Measurements from ENCODE around the gene GLA. TPM values are rescaled to one million over a fixed set of nuclear protein-coding genes. Genes with fewer than 3 reads are reported as not detected.

GLA gene
- total and polyA plus RNA-seq, 2 donors = 29.5 to 43.4 TPM

DNA sequence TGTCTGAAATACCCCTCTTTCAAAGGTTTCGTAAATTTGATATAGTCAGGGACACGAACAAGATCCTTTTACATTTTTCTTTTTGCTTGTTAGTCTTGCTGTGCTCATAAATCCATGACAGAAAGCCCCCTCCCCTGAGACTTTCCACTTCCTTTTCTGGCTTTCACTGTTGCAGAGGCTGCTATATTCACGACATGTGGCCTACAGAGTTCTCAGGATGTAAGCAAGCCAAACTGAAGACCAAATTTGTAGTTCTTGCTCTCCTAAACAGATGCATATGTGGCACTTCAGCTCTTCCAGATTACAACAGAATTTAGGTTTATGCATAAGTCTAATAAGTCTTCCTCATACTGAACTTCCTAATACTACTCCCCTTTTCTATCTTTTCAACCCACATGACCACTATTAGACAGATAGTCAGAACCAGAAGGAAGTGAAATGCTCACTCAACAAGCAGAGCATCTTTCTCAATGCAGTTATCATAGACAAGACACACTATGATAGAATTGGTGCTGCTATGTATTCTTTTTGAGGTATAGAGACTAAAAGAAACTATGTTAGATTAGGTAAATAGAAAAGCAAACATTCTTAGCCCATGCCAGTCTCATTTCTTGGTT lies 36.7 kb downstream of the GLA start:
- H3K9me3 ChIP-seq (ENCODE audit: control insufficient read depth in 2 of 2, insufficient read depth in 1 of 2, low read length in 1 of 2) = no peaks in the 10 kb centered on the region
- 84% methylated on average over 3 of the region's 3 CpGs for WGBS
- no peak overlapping the region for H3K27ac ChIP-seq (ENCODE audit: low read depth in 1 of 2, low read length in 1 of 2)
- H3K4me1 ChIP-seq (ENCODE audit: control insufficient read depth in 2 of 2, insufficient read depth in 2 of 2, low read length in 2 of 2) = no peaks in the 10 kb centered on the region
- no peaks in the 10 kb centered on the region for H3K27me3 ChIP-seq (ENCODE audit: control insufficient read depth in 2 of 2, insufficient read depth in 1 of 2, low read length in 1 of 2)
- H3K36me3 ChIP-seq (ENCODE audit: control insufficient read depth in 2 of 2, insufficient read depth in 2 of 2, low read length in 1 of 2) = no peaks in the 10 kb centered on the region
- no peak for DNase-seq (ENCODE audit: low read depth in 6 of 9, low spot score in 9 of 9)
- no peak overlapping the region for H3K4me3 ChIP-seq (ENCODE audit: low read length in 2 of 2)

GRCh38 chrX:101369687-101370086 lies 38.0 kb downstream of the GLA start:
- Histone ChIP-seq H3K9me3 (ENCODE audit: control insufficient read depth in 2 of 2, insufficient read depth in 1 of 2, low read length in 1 of 2) (no peaks in the 10 kb centered on the region), H3K27me3 (ENCODE audit: control insufficient read depth in 2 of 2, insufficient read depth in 1 of 2, low read length in 1 of 2) (no peaks in the 10 kb centered on the region), H3K4me3 (ENCODE audit: low read length in 2 of 2) (no peak overlapping the region), H3K27ac (ENCODE audit: low read depth in 1 of 2, low read length in 1 of 2) (no peak overlapping the region), H3K4me1 (ENCODE audit: control insufficient read depth in 2 of 2, insufficient read depth in 2 of 2, low read length in 2 of 2) (no peaks in the 10 kb centered on the region), H3K36me3 (ENCODE audit: control insufficient read depth in 2 of 2, insufficient read depth in 2 of 2, low read length in 1 of 2) (no peaks in the 10 kb centered on the region)
- WGBS = 92% methylated on average over 6 of the region's 6 CpGs
- no peak for DNase-seq (ENCODE audit: low read depth in 6 of 9, low spot score in 9 of 9)

GRCh38 chrX:101368800-101369199 lies 38.9 kb downstream of the GLA start:
- Histone ChIP-seq H3K27me3 (ENCODE audit: control insufficient read depth in 2 of 2, insufficient read depth in 1 of 2, low read length in 1 of 2) (no peaks in the 10 kb centered on the region), H3K4me3 (ENCODE audit: low read length in 2 of 2) (no peak overlapping the region), H3K27ac (ENCODE audit: low read depth in 1 of 2, low read length in 1 of 2) (no peak overlapping the region), H3K4me1 (ENCODE audit: control insufficient read depth in 2 of 2, insufficient read depth in 2 of 2, low read length in 2 of 2) (no peaks in the 10 kb centered on the region), H3K9me3 (ENCODE audit: control insufficient read depth in 2 of 2, insufficient read depth in 1 of 2, low read length in 1 of 2) (no peaks in the 10 kb centered on the region), H3K36me3 (ENCODE audit: control insufficient read depth in 2 of 2, insufficient read depth in 2 of 2, low read length in 1 of 2) (no peaks in the 10 kb centered on the region)
- no peak for DNase-seq (ENCODE audit: low read depth in 6 of 9, low spot score in 9 of 9)

GRCh38 chrX:101365301-101365795 lies 42.4 kb downstream of the GLA start:
- DNase-seq (ENCODE audit: low read depth in 6 of 9, low spot score in 9 of 9) = no peak
- H3K4me1 ChIP-seq (ENCODE audit: control insufficient read depth in 2 of 2, insufficient read depth in 2 of 2, low read length in 2 of 2) = no peaks in the 10 kb centered on the region
- no peak overlapping the region for H3K27ac ChIP-seq (ENCODE audit: low read depth in 1 of 2, low read length in 1 of 2)
- H3K27me3 ChIP-seq (ENCODE audit: control insufficient read depth in 2 of 2, insufficient read depth in 1 of 2, low read length in 1 of 2) = no peaks in the 10 kb centered on the region
- 95% methylated on average over 1 of the region's 1 CpG for WGBS
- H3K4me3 ChIP-seq (ENCODE audit: low read length in 2 of 2) = no peak overlapping the region
- no peaks in the 10 kb centered on the region for H3K9me3 ChIP-seq (ENCODE audit: control insufficient read depth in 2 of 2, insufficient read depth in 1 of 2, low read length in 1 of 2)
- no peaks in the 10 kb centered on the region for H3K36me3 ChIP-seq (ENCODE audit: control insufficient read depth in 2 of 2, insufficient read depth in 2 of 2, low read length in 1 of 2)

DNA sequence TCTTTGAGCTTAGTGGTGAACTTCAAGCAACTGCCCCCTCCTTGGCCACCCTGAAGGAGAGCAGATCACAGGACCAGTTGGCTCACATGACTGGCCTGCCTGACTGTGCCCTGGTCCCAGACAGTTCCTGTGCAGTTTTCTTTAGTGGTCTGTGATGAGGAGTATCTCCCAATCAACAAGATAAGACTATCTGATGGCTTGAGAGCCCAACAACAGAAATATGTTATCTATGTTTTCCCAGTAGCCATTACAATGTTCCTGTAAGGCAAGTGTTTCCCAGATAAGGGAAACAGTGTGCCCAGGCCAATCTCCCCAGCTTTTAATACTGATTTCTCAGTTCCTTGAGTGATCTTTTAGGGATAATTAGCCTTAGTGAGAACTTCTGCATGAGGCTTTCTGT lies 45.0 kb downstream of the GLA start:
- no peaks in the 10 kb centered on the region for H3K27me3 ChIP-seq (ENCODE audit: control insufficient read depth in 2 of 2, insufficient read depth in 1 of 2, low read length in 1 of 2)
- no peaks in the 10 kb centered on the region for H3K4me1 ChIP-seq (ENCODE audit: control insufficient read depth in 2 of 2, insufficient read depth in 2 of 2, low read length in 2 of 2)
- H3K4me3 ChIP-seq (ENCODE audit: low read length in 2 of 2) = no peak overlapping the region
- DNase-seq (ENCODE audit: low read depth in 6 of 9, low spot score in 9 of 9) = no peak
- H3K27ac ChIP-seq (ENCODE audit: low read depth in 1 of 2, low read length in 1 of 2) = no peak overlapping the region
- H3K36me3 ChIP-seq (ENCODE audit: control insufficient read depth in 2 of 2, insufficient read depth in 2 of 2, low read length in 1 of 2) = no peaks in the 10 kb centered on the region
- no peaks in the 10 kb centered on the region for H3K9me3 ChIP-seq (ENCODE audit: control insufficient read depth in 2 of 2, insufficient read depth in 1 of 2, low read length in 1 of 2)

- Histone ChIP-seq H3K4me1 (ENCODE audit: control insufficient read depth in 2 of 2, insufficient read depth in 2 of 2, low read length in 2 of 2) (no peaks in the 10 kb centered on the region), H3K27me3 (ENCODE audit: control insufficient read depth in 2 of 2, insufficient read depth in 1 of 2, low read length in 1 of 2) (no peaks in the 10 kb centered on the region), H3K27ac (ENCODE audit: low read depth in 1 of 2, low read length in 1 of 2) (no peak overlapping the region), H3K4me3 (ENCODE audit: low read length in 2 of 2) (no peak overlapping the region), H3K9me3 (ENCODE audit: control insufficient read depth in 2 of 2, insufficient read depth in 1 of 2, low read length in 1 of 2) (no peaks in the 10 kb centered on the region), H3K36me3 (ENCODE audit: control insufficient read depth in 2 of 2, insufficient read depth in 2 of 2, low read length in 1 of 2) (no peaks in the 10 kb centered on the region)
- DNase-seq (ENCODE audit: low read depth in 6 of 9, low spot score in 9 of 9) = no peak
- WGBS = 94% methylated on average over 3 of the region's 3 CpGs
Observed at GRCh38 chrX:101362116-101362515, 45.6 kb downstream of the GLA start.

- no peaks in the 10 kb centered on the region for H3K9me3 ChIP-seq (ENCODE audit: control insufficient read depth in 2 of 2, insufficient read depth in 1 of 2, low read length in 1 of 2)
- no peak overlapping the region for H3K4me3 ChIP-seq (ENCODE audit: low read length in 2 of 2)
- no peaks in the 10 kb centered on the region for H3K4me1 ChIP-seq (ENCODE audit: control insufficient read depth in 2 of 2, insufficient read depth in 2 of 2, low read length in 2 of 2)
- H3K36me3 ChIP-seq (ENCODE audit: control insufficient read depth in 2 of 2, insufficient read depth in 2 of 2, low read length in 1 of 2) = no peaks in the 10 kb centered on the region
- no peaks in the 10 kb centered on the region for H3K27me3 ChIP-seq (ENCODE audit: control insufficient read depth in 2 of 2, insufficient read depth in 1 of 2, low read length in 1 of 2)
- no peak for DNase-seq (ENCODE audit: low read depth in 6 of 9, low spot score in 9 of 9)
- H3K27ac ChIP-seq (ENCODE audit: low read depth in 1 of 2, low read length in 1 of 2) = no peak overlapping the region
- 97% methylated on average over 7 of the region's 7 CpGs for WGBS
Observed at GRCh38 chrX:101360390-101360789, 47.3 kb downstream of the GLA start.

DNA sequence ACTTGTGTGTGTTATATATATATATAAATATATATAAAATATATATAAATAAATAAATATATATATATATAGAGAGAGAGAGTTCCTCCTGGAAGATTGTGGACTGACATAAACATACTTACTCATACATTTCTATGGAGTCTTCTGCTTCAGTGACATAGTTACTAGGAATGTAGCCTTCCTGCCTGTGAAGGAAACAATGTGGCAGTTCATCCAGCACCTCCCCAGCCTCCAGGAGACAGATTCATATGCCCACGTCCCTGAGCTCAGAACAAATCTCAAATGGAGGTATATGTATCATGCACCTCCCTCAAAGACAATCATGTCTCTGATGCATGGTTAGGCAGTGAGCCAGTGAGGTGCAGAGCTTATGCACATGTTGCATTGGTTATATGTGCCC lies 47.8 kb downstream of the GLA start:
- no peaks in the 10 kb centered on the region for H3K9me3 ChIP-seq (ENCODE audit: control insufficient read depth in 2 of 2, insufficient read depth in 1 of 2, low read length in 1 of 2)
- H3K4me3 ChIP-seq (ENCODE audit: low read length in 2 of 2) = no peak overlapping the region
- H3K27ac ChIP-seq (ENCODE audit: low read depth in 1 of 2, low read length in 1 of 2) = no peak overlapping the region
- H3K4me1 ChIP-seq (ENCODE audit: control insufficient read depth in 2 of 2, insufficient read depth in 2 of 2, low read length in 2 of 2) = no peaks in the 10 kb centered on the region
- WGBS = 88% methylated on average over 1 of the region's 1 CpG
- DNase-seq (ENCODE audit: low read depth in 6 of 9, low spot score in 9 of 9) = no peak
- no peaks in the 10 kb centered on the region for H3K36me3 ChIP-seq (ENCODE audit: control insufficient read depth in 2 of 2, insufficient read depth in 2 of 2, low read length in 1 of 2)
- no peaks in the 10 kb centered on the region for H3K27me3 ChIP-seq (ENCODE audit: control insufficient read depth in 2 of 2, insufficient read depth in 1 of 2, low read length in 1 of 2)

DNA sequence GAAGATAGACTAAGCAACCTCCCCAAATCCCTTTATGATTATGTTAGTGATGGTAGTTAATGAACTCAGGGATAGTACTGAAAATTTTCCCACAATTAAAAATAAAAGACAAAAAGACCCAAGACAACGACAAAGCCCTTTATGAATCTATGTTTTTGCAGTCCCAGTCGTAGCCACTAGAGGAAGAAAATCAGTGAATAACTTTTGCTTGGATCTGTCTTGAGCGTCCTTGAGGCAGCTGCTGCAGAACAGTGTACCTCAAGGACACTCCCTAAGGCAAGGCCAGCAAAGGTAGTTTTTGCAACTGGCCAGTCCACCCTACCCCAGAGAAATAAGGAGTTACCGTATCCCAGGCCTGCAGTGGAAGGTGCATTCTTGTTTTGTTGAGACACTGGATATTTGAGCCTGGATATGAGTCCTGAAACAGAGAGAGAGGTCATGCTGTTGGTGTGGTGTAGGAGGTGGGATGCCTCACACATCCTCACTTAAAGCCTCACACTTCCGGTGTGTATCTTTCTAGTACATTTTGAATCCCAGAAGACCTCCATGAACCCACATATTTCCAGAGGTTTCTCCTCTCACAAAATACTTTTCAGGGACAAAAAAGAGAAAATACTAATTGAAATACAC lies 50.4 kb downstream of the GLA start:
- H3K9me3 ChIP-seq (ENCODE audit: control insufficient read depth in 2 of 2, insufficient read depth in 1 of 2, low read length in 1 of 2) = no peaks in the 10 kb centered on the region
- 89% methylated on average over 5 of the region's 5 CpGs for WGBS
- no peaks in the 10 kb centered on the region for H3K36me3 ChIP-seq (ENCODE audit: control insufficient read depth in 2 of 2, insufficient read depth in 2 of 2, low read length in 1 of 2)
- no peaks in the 10 kb centered on the region for H3K27me3 ChIP-seq (ENCODE audit: control insufficient read depth in 2 of 2, insufficient read depth in 1 of 2, low read length in 1 of 2)
- no peak overlapping the region for H3K27ac ChIP-seq (ENCODE audit: low read depth in 1 of 2, low read length in 1 of 2)
- H3K4me1 ChIP-seq (ENCODE audit: control insufficient read depth in 2 of 2, insufficient read depth in 2 of 2, low read length in 2 of 2) = no peaks in the 10 kb centered on the region
- H3K4me3 ChIP-seq (ENCODE audit: low read length in 2 of 2) = no peak overlapping the region
- no peak for DNase-seq (ENCODE audit: low read depth in 6 of 9, low spot score in 9 of 9)
